GM12878 (cell line): ENCODE measurements around the gene KRTAP12-1. TPM values are rescaled to one million over a fixed set of nuclear protein-coding genes. Genes with fewer than 3 reads are reported as not detected.

ENCODE experiments used
- BRCA1 ChIP-seq: IDR thresholded peaks from 2 replicates; pipeline ENCODE4 v1.6.1; 2011; ENCODE audit warnings: low read depth, low read length, improper control_type of control experiment
- CHD1 ChIP-seq: IDR thresholded peaks from 2 replicates; pipeline ENCODE4 v1.6.1; 2012; ENCODE audit warnings: low read depth, low read length, improper control_type of control experiment
- EZH2 ChIP-seq: IDR thresholded peaks from 2 replicates; pipeline ENCODE4 v1.6.1; 2012; ENCODE audit warnings: low read depth, mild to moderate bottlenecking, control low read depth, inconsistent platforms, low read length, borderline replicate concordance; ENCODE audit not compliant: control insufficient read depth
- MEF2B ChIP-seq: fragments of 450-650 bp; IDR thresholded peaks from 2 replicates; pipeline ENCODE4 v1.6.1; 2018; ENCODE audit warnings: mild to moderate bottlenecking, moderate library complexity; ENCODE audit not compliant: partially characterized antibody, poor library complexity, severe bottlenecking
- YY1 ChIP-seq: IDR thresholded peaks from 2 replicates; pipeline ENCODE4 v1.6.1; 2011; ENCODE audit warnings: low read depth, mild to moderate bottlenecking, low read length
- ZNF384 ChIP-seq: IDR thresholded peaks from 2 replicates; pipeline ENCODE4 v1.6.1; 2012; ENCODE audit warnings: low read depth, mild to moderate bottlenecking, low read length, improper control_type of control experiment, borderline replicate concordance
- polyA plus RNA-seq, 11 experiments: library from polyadenylated mRNA; depleted of rRNA in 4 of 11; unstranded in 6 of 11; stranded (reverse) in 5 of 11; fragments of >200 nt; fragmentation: Nextera tagmentation in 4 of 11; fragmentation: Illumina TruSeq in 1 of 11; extraction: Ambion mirVana in 4 of 11; extraction: Trizol in 1 of 11; gene quantifications; 1 replicate in 1 of 11; 2 replicates in 10 of 11; pipeline versions ENCODE4 v1.2.1 to v1.2.3, GENCODE V29; 2011 to 2016; ENCODE audit warnings: inconsistent platforms in 2 of 11, missing spikeins in 2 of 11, low read depth in 1 of 11
- total RNA-seq, 4 experiments: library from RNA; depleted of rRNA in 3 of 4; stranded (reverse); fragments of >200 nt in 3 of 4; fragmentation: Illumina TruSeq in 1 of 4; extraction: Trizol in 1 of 4; gene quantifications; 2 replicates each; pipeline versions ENCODE4 v1.2.1 to v1.2.3, GENCODE V29; 2013 to 2021
- TF ChIP-seq, protein P1 (sequence below): IDR thresholded peaks from 2 replicates; pipeline ENCODE4 v1.6.1; 2011; ENCODE audit warnings: borderline replicate concordance, low read depth, mild to moderate bottlenecking, moderate library complexity, low read length; ENCODE audit not compliant: insufficient read depth, poor library complexity, severe bottlenecking
- TF ChIP-seq, protein P2 (sequence below): fragments of 450-650 bp; IDR thresholded peaks from 2 replicates; pipeline ENCODE4 v1.6.1; 2016; ENCODE audit warnings: mild to moderate bottlenecking
- TF ChIP-seq, protein P3 (sequence below): fragments of 450-650 bp; IDR thresholded peaks from 2 replicates; pipeline ENCODE4 v1.6.1; 2017; ENCODE audit warnings: mild to moderate bottlenecking, low read depth, inconsistent platforms; ENCODE audit not compliant: poor library complexity, severe bottlenecking
- TF ChIP-seq, protein P4 (sequence below): fragments of 450-650 bp; IDR thresholded peaks from 2 replicates; pipeline ENCODE4 v1.6.1; 2016; ENCODE audit warnings: mild to moderate bottlenecking, moderate library complexity, borderline replicate concordance
- TF ChIP-seq, protein P5 (sequence below): fragments of 450-650 bp; IDR thresholded peaks from 2 replicates; pipeline ENCODE4 v1.6.1; 2016; ENCODE audit warnings: mild to moderate bottlenecking
- TF ChIP-seq, protein P6 (sequence below): IDR thresholded peaks from 2 replicates; pipeline ENCODE4 v1.6.1; 2012; ENCODE audit warnings: low read length, inconsistent platforms

Gene KRTAP12-1
- total and polyA plus RNA-seq, 10 of the 15 experiments (the other 5 are each of a cell fraction or from before 2014, with no cell fraction given): not detected

DNA sequence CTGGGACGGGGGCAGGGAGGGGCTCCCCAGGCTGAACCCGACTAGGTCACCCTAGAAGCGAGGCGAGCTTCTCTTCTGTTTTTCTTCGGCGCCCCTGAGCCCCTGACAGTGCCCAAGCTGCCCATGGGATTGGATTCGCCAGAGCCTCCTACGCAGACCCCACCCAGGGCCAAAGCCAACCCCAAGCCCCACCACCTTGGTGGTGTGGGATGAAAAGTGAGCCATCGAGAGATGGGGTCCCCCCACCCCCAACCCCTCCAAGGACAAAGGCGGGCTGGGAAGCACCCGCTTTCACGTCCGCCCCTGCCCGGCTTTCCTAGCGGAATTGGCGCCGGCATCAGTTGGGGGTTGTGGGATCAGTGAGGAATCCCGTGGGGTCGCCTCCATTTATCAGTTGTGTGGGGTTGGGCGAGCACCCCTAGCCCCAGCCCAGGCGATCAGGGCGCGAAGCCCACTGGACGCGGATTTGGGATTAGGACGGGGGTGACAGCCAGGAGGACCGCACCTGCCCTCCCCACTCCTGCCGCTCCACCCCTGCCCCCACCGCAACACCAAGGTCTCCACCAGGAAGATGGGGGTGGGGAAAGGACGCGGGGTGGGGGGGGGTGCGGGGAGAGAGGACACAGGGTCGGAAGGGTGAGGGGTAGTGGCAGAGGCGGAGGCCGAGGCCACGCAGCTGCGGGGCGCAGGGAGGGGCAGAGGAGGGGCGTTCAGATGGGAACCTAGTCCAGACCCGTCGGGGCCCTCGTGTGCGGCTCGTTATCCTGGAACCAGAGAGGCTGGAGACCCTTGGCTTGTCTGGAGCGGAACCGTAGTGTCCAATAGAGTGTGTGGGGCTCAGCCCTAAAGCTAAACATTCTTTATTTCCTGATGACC lies 25.0 kb upstream of the KRTAP12-1 start (continued):
- TF ChIP-seq, protein P1, sequence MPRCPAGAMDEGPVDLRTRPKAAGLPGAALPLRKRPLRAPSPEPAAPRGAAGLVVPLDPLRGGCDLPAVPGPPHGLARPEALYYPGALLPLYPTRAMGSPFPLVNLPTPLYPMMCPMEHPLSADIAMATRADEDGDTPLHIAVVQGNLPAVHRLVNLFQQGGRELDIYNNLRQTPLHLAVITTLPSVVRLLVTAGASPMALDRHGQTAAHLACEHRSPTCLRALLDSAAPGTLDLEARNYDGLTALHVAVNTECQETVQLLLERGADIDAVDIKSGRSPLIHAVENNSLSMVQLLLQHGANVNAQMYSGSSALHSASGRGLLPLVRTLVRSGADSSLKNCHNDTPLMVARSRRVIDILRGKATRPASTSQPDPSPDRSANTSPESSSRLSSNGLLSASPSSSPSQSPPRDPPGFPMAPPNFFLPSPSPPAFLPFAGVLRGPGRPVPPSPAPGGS: no peak
- no peak for TF ChIP-seq YY1
- TF ChIP-seq, protein P2, sequence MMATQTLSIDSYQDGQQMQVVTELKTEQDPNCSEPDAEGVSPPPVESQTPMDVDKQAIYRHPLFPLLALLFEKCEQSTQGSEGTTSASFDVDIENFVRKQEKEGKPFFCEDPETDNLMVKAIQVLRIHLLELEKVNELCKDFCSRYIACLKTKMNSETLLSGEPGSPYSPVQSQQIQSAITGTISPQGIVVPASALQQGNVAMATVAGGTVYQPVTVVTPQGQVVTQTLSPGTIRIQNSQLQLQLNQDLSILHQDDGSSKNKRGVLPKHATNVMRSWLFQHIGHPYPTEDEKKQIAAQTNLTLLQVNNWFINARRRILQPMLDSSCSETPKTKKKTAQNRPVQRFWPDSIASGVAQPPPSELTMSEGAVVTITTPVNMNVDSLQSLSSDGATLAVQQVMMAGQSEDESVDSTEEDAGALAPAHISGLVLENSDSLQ: no peak
- no peak for TF ChIP-seq EZH2
- no peak for TF ChIP-seq MEF2B
- TF ChIP-seq, protein P3, sequence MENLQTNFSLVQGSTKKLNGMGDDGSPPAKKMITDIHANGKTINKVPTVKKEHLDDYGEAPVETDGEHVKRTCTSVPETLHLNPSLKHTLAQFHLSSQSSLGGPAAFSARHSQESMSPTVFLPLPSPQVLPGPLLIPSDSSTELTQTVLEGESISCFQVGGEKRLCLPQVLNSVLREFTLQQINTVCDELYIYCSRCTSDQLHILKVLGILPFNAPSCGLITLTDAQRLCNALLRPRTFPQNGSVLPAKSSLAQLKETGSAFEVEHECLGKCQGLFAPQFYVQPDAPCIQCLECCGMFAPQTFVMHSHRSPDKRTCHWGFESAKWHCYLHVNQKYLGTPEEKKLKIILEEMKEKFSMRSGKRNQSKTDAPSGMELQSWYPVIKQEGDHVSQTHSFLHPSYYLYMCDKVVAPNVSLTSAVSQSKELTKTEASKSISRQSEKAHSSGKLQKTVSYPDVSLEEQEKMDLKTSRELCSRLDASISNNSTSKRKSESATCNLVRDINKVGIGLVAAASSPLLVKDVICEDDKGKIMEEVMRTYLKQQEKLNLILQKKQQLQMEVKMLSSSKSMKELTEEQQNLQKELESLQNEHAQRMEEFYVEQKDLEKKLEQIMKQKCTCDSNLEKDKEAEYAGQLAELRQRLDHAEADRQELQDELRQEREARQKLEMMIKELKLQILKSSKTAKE: no peak
- TF ChIP-seq BRCA1: no peak
- TF ChIP-seq ZNF384: no peak
- no peak for TF ChIP-seq CHD1
- TF ChIP-seq, protein P4, sequence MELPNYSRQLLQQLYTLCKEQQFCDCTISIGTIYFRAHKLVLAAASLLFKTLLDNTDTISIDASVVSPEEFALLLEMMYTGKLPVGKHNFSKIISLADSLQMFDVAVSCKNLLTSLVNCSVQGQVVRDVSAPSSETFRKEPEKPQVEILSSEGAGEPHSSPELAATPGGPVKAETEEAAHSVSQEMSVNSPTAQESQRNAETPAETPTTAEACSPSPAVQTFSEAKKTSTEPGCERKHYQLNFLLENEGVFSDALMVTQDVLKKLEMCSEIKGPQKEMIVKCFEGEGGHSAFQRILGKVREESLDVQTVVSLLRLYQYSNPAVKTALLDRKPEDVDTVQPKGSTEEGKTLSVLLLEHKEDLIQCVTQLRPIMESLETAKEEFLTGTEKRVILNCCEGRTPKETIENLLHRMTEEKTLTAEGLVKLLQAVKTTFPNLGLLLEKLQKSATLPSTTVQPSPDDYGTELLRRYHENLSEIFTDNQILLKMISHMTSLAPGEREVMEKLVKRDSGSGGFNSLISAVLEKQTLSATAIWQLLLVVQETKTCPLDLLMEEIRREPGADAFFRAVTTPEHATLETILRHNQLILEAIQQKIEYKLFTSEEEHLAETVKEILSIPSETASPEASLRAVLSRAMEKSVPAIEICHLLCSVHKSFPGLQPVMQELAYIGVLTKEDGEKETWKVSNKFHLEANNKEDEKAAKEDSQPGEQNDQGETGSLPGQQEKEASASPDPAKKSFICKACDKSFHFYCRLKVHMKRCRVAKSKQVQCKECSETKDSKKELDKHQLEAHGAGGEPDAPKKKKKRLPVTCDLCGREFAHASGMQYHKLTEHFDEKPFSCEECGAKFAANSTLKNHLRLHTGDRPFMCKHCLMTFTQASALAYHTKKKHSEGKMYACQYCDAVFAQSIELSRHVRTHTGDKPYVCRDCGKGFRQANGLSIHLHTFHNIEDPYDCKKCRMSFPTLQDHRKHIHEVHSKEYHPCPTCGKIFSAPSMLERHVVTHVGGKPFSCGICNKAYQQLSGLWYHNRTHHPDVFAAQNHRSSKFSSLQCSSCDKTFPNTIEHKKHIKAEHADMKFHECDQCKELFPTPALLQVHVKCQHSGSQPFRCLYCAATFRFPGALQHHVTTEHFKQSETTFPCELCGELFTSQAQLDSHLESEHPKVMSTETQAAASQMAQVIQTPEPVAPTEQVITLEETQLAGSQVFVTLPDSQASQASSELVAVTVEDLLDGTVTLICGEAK: no peak
- TF ChIP-seq, protein P5, sequence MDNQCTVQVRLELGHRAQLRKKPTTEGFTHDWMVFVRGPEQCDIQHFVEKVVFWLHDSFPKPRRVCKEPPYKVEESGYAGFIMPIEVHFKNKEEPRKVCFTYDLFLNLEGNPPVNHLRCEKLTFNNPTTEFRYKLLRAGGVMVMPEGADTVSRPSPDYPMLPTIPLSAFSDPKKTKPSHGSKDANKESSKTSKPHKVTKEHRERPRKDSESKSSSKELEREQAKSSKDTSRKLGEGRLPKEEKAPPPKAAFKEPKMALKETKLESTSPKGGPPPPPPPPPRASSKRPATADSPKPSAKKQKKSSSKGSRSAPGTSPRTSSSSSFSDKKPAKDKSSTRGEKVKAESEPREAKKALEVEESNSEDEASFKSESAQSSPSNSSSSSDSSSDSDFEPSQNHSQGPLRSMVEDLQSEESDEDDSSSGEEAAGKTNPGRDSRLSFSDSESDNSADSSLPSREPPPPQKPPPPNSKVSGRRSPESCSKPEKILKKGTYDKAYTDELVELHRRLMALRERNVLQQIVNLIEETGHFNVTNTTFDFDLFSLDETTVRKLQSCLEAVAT: no peak
- TF ChIP-seq, protein P6, sequence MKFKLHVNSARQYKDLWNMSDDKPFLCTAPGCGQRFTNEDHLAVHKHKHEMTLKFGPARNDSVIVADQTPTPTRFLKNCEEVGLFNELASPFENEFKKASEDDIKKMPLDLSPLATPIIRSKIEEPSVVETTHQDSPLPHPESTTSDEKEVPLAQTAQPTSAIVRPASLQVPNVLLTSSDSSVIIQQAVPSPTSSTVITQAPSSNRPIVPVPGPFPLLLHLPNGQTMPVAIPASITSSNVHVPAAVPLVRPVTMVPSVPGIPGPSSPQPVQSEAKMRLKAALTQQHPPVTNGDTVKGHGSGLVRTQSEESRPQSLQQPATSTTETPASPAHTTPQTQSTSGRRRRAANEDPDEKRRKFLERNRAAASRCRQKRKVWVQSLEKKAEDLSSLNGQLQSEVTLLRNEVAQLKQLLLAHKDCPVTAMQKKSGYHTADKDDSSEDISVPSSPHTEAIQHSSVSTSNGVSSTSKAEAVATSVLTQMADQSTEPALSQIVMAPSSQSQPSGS: no peak
- TF ChIP-seq, all 136 proteins: peak for 0
